ENCODE data around the gene SOX18. TPM values are rescaled to one million over a fixed set of nuclear protein-coding genes. Genes with fewer than 3 reads are reported as not detected.

SOX18 gene
- total and polyA plus RNA-seq, 2 of the 13 experiments (the other 11 are each of a cell fraction or from before 2014, with no cell fraction given): 1.6 to 1.9 TPM

- peak; percentile 70; the same call in 1 of the 2 replicates for TF ChIP-seq CHD4 (IDR thresholded peaks at IDR 0.05; ENCODE audit: borderline replicate concordance, low read length)
- TF ChIP-seq CBFB (CRISPR knock-in tag; IDR thresholded peaks at IDR 0.05): peak; percentile 14; the same call in 1 of the 2 replicates
- no peak for TF ChIP-seq CBX2 (IDR thresholded peaks at IDR 0.05; ENCODE audit: low read depth, low read length)
- TF ChIP-seq CBX2 (CRISPR knock-in tag; IDR thresholded peaks at IDR 0.05; ENCODE audit: low read depth): no peak
- no peak for TF ChIP-seq SOX5 (CRISPR knock-in tag; IDR thresholded peaks at IDR 0.05; ENCODE audit: borderline replicate concordance)
- TF ChIP-seq ZFP36 (IDR thresholded peaks at IDR 0.05; ENCODE audit: borderline replicate concordance, low read depth, low read length, partially characterized antibody): no peak
- TF ChIP-seq FOXP1 (IDR thresholded peaks at IDR 0.05): no peak
- TF ChIP-seq FOXP1 (CRISPR knock-in tag; IDR thresholded peaks at IDR 0.05): no peak
- peak; percentile 56; the same call in 1 of the 2 replicates for TF ChIP-seq RAD21 (CRISPR knock-in tag; IDR thresholded peaks at IDR 0.05)
- no peak for TF ChIP-seq ARNTL (CRISPR knock-in tag; IDR thresholded peaks at IDR 0.05)
- TF ChIP-seq GATAD1 (CRISPR knock-in tag; IDR thresholded peaks at IDR 0.05): 0 out of 2 replicates have a peak, but pooled peaks have one; percentile 12
- TF ChIP-seq MATR3 (CRISPR knock-in tag; IDR thresholded peaks at IDR 0.05): no peak
- TF ChIP-seq KLF12 (CRISPR knock-in tag; IDR thresholded peaks at IDR 0.05; ENCODE audit: borderline replicate concordance): no peak
- TF ChIP-seq KDM2A (CRISPR knock-in tag; IDR thresholded peaks at IDR 0.05; ENCODE audit: borderline replicate concordance, low read depth): no peak; the same call in 1 of the 2 replicates
- TF ChIP-seq MYPOP (CRISPR knock-in tag; IDR thresholded peaks at IDR 0.05): no peak
These were observed 30.0 kb upstream of the SOX18 start, which contains the start of gene RGS19 (continued) for GRCh38 chr20:64079273-64080012.

Data from HepG2 (cell line).